Adrenal gland (tissue), 5 donors: ENCODE results near the gene CMKLR1.

Experiments used
- POLR2A ChIP-seq, 2 donors: fragments of 450-650 bp; IDR thresholded peaks; one replicate each; pipeline ENCODE4 v1.6.1; 2017; ENCODE audit warnings: antibody characterized with exemption in 2 of 2, mild to moderate bottlenecking in 2 of 2, moderate library complexity in 1 of 2
- TF ChIP-seq, protein P1 (sequence below), 6 experiments: fragments of 450-650 bp in 4 of 6; fragments of 200-600 bp in 2 of 6; sonication (generic) in 1 of 6; IDR thresholded peaks; 1 replicate in 5 of 6; 2 replicates in 1 of 6; pipeline versions ENCODE4 v1.5.1 to v1.8.0; 2016 to 2021; ENCODE audit warnings: antibody characterized with exemption in 6 of 6, mild to moderate bottlenecking in 2 of 6, moderate library complexity in 1 of 6
- donor health status: DM: no; HTN: no; CAD: no.

DNA sequence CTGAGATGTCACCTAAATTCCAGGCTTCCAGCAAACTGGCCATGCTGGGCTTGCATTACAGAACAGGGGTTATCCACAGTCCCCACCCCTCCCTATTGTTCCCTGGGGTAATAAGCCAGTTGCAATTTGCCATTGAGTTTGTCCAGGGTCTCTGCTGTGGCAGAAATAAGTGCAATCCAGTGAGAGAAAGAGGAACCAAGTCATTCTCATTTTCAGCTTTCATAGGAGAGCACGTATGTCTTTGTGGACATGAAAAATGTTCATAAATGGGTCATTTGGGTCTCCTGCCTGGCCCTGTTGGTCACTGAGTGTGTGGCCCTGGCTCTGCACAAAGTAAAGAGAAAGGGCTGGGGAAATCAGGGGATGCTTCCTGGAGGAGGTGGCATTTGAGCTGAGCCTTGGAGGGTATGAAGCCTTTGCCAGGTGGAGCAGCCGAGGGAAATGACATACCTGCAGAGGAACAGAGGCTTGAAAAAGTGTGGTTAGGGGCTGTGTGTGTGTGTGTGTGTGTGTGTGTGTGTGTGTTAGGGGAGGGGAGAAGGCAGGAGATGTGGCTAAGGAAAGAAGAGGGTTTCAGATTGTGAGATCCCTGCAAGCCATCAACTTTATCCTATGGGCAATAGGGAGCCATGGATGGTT, 29.3 kb downstream of the CMKLR1 start:
- no peak for TF ChIP-seq POLR2A (IDR thresholded peaks at IDR 0.05)
- TF ChIP-seq, protein P1, sequence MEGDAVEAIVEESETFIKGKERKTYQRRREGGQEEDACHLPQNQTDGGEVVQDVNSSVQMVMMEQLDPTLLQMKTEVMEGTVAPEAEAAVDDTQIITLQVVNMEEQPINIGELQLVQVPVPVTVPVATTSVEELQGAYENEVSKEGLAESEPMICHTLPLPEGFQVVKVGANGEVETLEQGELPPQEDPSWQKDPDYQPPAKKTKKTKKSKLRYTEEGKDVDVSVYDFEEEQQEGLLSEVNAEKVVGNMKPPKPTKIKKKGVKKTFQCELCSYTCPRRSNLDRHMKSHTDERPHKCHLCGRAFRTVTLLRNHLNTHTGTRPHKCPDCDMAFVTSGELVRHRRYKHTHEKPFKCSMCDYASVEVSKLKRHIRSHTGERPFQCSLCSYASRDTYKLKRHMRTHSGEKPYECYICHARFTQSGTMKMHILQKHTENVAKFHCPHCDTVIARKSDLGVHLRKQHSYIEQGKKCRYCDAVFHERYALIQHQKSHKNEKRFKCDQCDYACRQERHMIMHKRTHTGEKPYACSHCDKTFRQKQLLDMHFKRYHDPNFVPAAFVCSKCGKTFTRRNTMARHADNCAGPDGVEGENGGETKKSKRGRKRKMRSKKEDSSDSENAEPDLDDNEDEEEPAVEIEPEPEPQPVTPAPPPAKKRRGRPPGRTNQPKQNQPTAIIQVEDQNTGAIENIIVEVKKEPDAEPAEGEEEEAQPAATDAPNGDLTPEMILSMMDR (IDR thresholded peaks at IDR 0.05), result no peak
